ENCODE results near the gene CLCN5. TPM values are rescaled to one million over a fixed set of nuclear protein-coding genes. Genes with fewer than 3 reads are reported as not detected.

Gene CLCN5
- total RNA-seq, 2 experiments from 2014 or later = 0.61 to 1.6 TPM

DNA sequence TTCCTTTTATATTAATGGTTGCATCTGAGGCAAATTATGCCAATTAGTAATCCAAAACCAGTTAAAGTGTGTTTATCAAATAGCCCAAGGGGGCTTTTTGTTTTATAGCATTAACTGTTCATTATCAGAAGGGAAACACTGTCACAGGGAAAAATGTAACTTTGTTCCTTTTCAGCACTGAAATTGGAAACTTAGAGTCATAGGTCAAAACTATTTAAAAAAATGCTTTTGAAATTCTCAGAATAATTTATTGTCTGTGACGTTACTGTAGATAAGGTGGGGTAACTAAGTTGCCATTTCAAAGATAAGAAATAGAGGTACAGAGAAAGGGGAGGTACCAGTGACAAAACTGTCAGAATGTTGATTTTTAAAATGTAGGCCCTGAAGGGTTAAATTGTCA, 149.1 kb downstream of the CLCN5 start:
- intact Hi-C loops (cut with DNase I, micrococcal nuclease) = no loop called here
- H3K9me3 Mint-ChIP-seq = no peaks in the 10 kb centered on the region
- H3K27me3 Mint-ChIP-seq = no peaks in the 10 kb centered on the region
- Histone ChIP-seq H3K4me3 (ENCODE audit: low read length) (no peak overlapping the region), H3K36me3 (ENCODE audit: insufficient read depth, low read length) (no peaks in the 10 kb centered on the region), H3K27me3 (ENCODE audit: control insufficient read depth in 1 of 2, insufficient read depth in 2 of 2, low read length in 2 of 2) (no peaks in the 10 kb centered on the region), H3K27ac (ENCODE audit: low read depth in 1 of 2, low read length in 2 of 2) (no peak overlapping the region), H3K4me1 (ENCODE audit: insufficient read depth, low read length) (no peaks in the 10 kb centered on the region), H3K9me3 (ENCODE audit: control insufficient read depth in 1 of 2, insufficient read depth in 1 of 2, low read length in 2 of 2) (no peaks in the 10 kb centered on the region)
- no peaks in the 10 kb centered on the region for H3K4me1 Mint-ChIP-seq (ENCODE audit: low read depth)
- ChIA-PET CTCF (no interaction called here), POLR2A (no interaction called here)
- peaks cover 9% of the 10 kb centered on the region for H3K36me3 Mint-ChIP-seq (ENCODE audit: low read depth)
- TF ChIP-seq, protein P1, sequence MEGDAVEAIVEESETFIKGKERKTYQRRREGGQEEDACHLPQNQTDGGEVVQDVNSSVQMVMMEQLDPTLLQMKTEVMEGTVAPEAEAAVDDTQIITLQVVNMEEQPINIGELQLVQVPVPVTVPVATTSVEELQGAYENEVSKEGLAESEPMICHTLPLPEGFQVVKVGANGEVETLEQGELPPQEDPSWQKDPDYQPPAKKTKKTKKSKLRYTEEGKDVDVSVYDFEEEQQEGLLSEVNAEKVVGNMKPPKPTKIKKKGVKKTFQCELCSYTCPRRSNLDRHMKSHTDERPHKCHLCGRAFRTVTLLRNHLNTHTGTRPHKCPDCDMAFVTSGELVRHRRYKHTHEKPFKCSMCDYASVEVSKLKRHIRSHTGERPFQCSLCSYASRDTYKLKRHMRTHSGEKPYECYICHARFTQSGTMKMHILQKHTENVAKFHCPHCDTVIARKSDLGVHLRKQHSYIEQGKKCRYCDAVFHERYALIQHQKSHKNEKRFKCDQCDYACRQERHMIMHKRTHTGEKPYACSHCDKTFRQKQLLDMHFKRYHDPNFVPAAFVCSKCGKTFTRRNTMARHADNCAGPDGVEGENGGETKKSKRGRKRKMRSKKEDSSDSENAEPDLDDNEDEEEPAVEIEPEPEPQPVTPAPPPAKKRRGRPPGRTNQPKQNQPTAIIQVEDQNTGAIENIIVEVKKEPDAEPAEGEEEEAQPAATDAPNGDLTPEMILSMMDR (IDR thresholded peaks at IDR 0.05) = no peak
- no peak for DNase-seq
- no peak for ATAC-seq (ENCODE audit: poor library complexity)
- H3K4me3 Mint-ChIP-seq = no peak overlapping the region
- no peak overlapping the region for H3K27ac Mint-ChIP-seq

DNA sequence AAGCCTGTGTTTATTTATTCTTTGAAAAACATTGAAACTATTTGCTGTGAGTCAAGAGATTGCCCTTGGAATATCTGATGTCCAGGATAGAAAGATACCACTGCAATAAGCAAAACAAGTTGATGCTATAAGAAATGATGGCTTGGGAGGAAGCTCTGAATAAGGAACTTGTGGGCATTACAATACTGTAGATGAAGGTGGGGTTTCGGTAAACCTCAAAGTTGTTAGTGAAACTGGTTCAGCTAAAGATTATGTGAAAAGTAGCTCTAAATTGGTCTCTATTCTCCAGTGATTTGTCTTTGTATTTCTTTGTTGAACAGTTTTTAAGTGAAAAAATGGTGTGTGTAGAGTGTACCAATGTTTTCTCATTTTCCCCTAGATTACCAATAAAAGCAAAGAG, 149.7 kb downstream of the CLCN5 start:
- Histone ChIP-seq H3K27ac (ENCODE audit: low read depth in 1 of 2, low read length in 2 of 2) (no peak overlapping the region), H3K9me3 (ENCODE audit: control insufficient read depth in 1 of 2, insufficient read depth in 1 of 2, low read length in 2 of 2) (no peaks in the 10 kb centered on the region), H3K27me3 (ENCODE audit: control insufficient read depth in 1 of 2, insufficient read depth in 2 of 2, low read length in 2 of 2) (no peaks in the 10 kb centered on the region), H3K36me3 (ENCODE audit: insufficient read depth, low read length) (no peaks in the 10 kb centered on the region), H3K4me3 (ENCODE audit: low read length) (no peak overlapping the region), H3K4me1 (ENCODE audit: insufficient read depth, low read length) (no peaks in the 10 kb centered on the region)
- intact Hi-C loops (cut with DNase I, micrococcal nuclease) = no loop called here
- no peaks in the 10 kb centered on the region for H3K27me3 Mint-ChIP-seq
- CTCF ChIA-PET = no interaction called here
- H3K4me3 Mint-ChIP-seq = no peak overlapping the region
- H3K4me1 Mint-ChIP-seq (ENCODE audit: low read depth) = no peaks in the 10 kb centered on the region
- POLR2A ChIA-PET = no interaction called here
- no peaks in the 10 kb centered on the region for H3K9me3 Mint-ChIP-seq
- TF ChIP-seq, protein P1 (IDR thresholded peaks at IDR 0.05) = no peak
- H3K27ac Mint-ChIP-seq = no peak overlapping the region
- ATAC-seq (ENCODE audit: poor library complexity) (no peak), DNase-seq (no peak)
- peaks cover 9% of the 10 kb centered on the region for H3K36me3 Mint-ChIP-seq (ENCODE audit: low read depth)

DNA sequence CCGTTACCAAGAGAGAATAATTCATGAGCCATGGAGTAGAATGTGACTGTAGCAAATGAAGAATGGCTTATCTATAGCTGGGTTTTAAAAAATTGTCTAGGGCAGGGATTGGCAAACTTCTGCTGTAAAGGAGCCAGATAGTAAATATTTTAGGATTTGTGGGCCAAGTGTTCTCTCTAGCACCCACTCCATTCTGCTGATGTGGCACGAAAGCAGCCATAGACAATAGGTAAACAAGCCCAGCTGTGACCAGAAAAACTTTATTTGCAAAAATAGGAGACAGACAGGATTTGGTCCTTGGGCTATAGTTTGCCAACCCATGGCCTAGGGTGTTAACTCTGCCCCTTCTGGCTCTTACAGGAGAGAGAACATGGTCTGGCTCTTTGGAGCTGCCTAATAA, 151.2 kb downstream of the CLCN5 start:
- H3K36me3 ChIP-seq (ENCODE audit: insufficient read depth, low read length) = no peaks in the 10 kb centered on the region
- H3K4me1 ChIP-seq (ENCODE audit: insufficient read depth, low read length) = no peaks in the 10 kb centered on the region
- no peaks in the 10 kb centered on the region for H3K9me3 Mint-ChIP-seq
- no peak for ATAC-seq (ENCODE audit: poor library complexity)
- CTCF ChIA-PET = no interaction called here
- no peaks in the 10 kb centered on the region for H3K27me3 Mint-ChIP-seq
- DNase-seq = no peak
- H3K27me3 ChIP-seq (ENCODE audit: control insufficient read depth in 1 of 2, insufficient read depth in 2 of 2, low read length in 2 of 2) = no peaks in the 10 kb centered on the region
- peaks cover 9% of the 10 kb centered on the region for H3K36me3 Mint-ChIP-seq (ENCODE audit: low read depth)
- TF ChIP-seq, protein P1 (IDR thresholded peaks at IDR 0.05) = no peak
- intact Hi-C loops (cut with DNase I, micrococcal nuclease) = no loop called here
- no peak overlapping the region for H3K4me3 ChIP-seq (ENCODE audit: low read length)
- H3K9me3 ChIP-seq (ENCODE audit: control insufficient read depth in 1 of 2, insufficient read depth in 1 of 2, low read length in 2 of 2) = no peaks in the 10 kb centered on the region
- H3K27ac ChIP-seq (ENCODE audit: low read depth in 1 of 2, low read length in 2 of 2) = no peak overlapping the region
- POLR2A ChIA-PET = no interaction called here
- H3K4me3 Mint-ChIP-seq = no peak overlapping the region
- H3K27ac Mint-ChIP-seq = no peak overlapping the region
- H3K4me1 Mint-ChIP-seq (ENCODE audit: low read depth) = no peaks in the 10 kb centered on the region

Measured in CD4-positive, alpha-beta T cell (primary cell).